ENCODE results near the gene GAB2.
"Not testable (repeated sequence)": the region's sequence is repeated elsewhere in the genome, so short reads cannot be mapped to it uniquely, and the experiment has no call there.

The GAB2 gene, protein sequence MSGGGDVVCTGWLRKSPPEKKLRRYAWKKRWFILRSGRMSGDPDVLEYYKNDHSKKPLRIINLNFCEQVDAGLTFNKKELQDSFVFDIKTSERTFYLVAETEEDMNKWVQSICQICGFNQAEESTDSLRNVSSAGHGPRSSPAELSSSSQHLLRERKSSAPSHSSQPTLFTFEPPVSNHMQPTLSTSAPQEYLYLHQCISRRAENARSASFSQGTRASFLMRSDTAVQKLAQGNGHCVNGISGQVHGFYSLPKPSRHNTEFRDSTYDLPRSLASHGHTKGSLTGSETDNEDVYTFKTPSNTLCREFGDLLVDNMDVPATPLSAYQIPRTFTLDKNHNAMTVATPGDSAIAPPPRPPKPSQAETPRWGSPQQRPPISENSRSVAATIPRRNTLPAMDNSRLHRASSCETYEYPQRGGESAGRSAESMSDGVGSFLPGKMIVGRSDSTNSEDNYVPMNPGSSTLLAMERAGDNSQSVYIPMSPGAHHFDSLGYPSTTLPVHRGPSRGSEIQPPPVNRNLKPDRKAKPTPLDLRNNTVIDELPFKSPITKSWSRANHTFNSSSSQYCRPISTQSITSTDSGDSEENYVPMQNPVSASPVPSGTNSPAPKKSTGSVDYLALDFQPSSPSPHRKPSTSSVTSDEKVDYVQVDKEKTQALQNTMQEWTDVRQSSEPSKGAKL

GRCh38 chr11:78417175-78417887 lies at the start of gene GAB2:
GAB2 (minus strand) TSS chr11:78417820; CDS start chr11:78417720, 100 bp downstream.
- DNase-seq = no peak

DNA sequence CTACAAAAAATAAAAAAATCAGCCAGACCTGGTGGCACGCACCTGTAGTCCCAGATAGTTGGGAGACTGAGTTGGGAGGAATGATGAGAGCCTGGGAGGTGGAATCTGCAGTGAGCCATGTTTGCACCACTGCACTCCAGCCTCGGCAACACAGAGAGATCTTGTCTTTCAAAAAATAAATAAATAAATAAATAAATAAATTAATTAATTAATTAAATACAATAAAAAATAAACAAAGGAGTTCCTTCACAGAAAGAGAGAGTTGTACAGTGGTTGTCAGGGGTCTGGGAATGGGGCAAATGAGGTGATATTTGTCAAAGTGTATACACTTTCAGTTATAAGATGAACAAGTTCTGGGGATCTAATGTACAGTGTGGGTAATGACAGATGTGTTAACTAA lies 49.8 kb upstream of the GAB2 start:
- no peak for DNase-seq

DNA sequence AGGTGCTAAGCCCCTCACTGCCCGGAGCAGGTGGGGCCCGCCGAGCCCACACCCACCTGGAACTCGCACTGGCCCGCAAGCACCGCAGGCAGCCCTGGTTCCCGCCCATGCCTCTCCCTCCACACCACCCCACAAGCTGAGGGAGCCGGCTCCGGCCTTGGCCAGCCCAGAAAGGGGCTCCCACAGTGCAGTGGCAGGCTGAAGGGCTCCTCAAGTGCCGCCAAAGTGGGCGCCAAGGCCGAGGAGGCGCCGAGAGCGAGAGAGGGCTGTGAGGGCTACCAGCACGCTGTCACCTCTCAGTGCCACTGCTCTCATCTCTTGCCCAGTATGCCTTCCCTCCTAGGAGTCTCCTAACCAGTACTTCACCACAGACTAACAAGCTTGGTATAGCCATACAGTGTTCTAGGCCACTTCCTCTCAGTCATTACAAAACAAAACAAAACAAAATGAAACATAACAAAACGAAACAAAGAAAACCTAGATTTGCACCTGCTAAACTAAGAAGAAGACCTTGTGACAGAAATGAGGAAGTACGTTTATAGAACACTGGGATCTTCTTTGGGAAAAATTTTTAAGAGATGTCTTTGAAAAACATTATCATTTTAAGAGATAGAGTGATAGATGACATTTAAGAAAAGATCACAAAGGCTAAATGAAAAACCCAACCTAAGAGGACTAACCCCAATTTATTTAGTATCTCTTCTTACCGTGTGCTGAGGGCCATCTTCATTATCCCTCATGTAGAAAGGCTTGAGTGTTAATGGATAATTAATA lies 47.7 kb upstream of the GAB2 start:
- no peak for DNase-seq

GRCh38 chr11:78464787-78465168 lies 47.2 kb upstream of the GAB2 start:
- not testable (repeated sequence) for DNase-seq

GRCh38 chr11:78460471-78460870 lies 42.9 kb upstream of the GAB2 start:
- DNase-seq = no peak

DNA sequence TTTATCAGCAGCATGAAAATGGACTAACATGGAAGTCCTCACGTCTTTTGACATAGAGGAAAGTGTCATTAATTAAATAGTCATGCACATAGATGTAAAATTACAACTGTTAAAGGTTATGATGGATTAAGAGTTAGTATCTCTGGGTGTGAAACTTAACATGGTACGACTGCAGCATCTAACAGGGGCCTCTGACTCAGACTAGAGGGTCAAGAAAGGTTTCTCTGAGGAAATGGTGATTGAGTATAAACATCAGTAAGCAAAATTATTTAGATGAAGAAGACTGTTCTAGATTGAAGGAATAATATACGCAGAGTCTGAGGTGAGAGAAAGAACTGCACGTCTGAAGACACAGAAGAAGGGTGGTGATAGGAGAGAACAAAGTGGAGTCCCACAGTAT lies 42.1 kb upstream of the GAB2 start:
- no peak for DNase-seq

- no peak for DNase-seq
Observed at GRCh38 chr11:78457448-78457847, 39.8 kb upstream of the GAB2 start.

DNA sequence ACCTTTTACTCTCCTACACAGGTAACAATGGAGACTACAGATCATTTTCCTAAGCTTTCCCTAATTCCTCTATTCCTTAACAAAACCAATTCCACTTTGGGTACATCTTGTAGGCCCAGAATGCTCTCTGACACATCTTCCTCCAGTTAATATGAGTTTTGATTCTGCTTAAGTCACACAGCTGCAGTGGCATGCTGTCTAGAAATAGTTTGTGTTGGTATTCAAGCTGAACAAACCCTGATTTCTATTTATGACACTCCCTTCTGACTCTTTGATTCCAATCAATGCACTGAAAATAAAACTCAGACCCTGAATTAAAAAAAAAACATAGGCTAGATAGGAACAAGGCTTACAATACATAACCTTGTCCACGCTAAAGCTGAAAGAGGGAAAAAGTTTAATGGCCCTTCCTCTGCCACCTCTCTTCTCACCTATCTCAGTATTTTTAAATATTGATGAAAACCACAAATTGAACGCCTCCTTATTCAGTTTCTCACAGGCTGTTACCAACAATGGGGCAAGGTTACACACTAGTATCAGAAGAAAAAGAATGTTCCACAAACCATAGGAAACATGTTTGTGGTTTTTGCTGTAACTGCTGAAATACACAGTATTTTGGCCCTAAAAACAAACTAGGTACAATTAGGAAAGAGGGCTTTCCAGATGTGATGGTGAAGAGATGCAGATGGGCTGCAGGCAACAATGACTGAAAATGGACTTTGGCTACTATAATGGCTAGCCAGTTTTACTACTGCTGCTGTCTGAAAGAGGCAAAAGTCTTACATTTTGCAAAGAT lies 35.7 kb upstream of the GAB2 start:
- DNase-seq = no peak

- DNase-seq = no peak
Observed at GRCh38 chr11:78451371-78452150, 33.9 kb upstream of the GAB2 start.

- no peak for DNase-seq
Observed at GRCh38 chr11:78450866-78451265, 33.2 kb upstream of the GAB2 start.

- DNase-seq = no peak
Observed at GRCh38 chr11:78449866-78450265, 32.2 kb upstream of the GAB2 start.

DNA sequence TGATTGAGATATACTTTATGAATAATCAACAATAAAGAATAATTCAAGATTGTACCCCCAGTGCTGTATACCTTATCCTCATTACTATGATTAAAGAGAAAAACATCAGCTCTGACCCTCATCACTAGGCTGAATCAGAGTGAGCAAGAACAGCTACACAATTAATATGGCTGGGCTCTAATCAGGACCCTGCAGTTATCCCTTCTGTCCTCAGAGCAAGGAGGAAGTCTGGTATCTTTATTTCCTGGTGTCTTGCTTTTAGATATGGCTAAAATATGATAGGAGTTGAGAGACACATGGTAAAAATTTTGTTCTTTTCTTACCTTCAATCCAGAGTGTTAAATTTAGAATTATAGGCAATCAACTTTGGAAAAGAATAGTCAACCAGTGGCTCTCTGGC lies 28.6 kb upstream of the GAB2 start:
- no peak for DNase-seq

DNA sequence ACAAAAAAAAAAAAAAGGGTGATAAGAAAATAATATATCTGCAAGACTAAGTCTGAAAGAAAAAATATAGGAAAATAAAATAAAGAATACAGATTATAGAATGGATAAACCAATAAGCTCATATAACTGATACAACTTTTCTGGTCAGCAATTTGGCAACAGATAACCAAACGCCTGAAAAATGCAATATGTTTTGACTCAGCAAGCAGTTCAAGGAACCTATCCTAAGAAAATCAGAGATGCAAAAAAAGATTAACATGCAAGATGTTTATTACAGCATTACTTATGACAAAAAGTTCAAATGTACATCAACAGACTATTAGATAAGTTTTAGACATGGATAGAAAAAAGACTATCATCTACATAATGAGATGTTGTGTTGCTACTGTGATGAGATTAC lies 27.1 kb upstream of the GAB2 start:
- DNase-seq = no peak

- DNase-seq = no peak
Observed at GRCh38 chr11:78441956-78442355, 24.3 kb upstream of the GAB2 start.

DNA sequence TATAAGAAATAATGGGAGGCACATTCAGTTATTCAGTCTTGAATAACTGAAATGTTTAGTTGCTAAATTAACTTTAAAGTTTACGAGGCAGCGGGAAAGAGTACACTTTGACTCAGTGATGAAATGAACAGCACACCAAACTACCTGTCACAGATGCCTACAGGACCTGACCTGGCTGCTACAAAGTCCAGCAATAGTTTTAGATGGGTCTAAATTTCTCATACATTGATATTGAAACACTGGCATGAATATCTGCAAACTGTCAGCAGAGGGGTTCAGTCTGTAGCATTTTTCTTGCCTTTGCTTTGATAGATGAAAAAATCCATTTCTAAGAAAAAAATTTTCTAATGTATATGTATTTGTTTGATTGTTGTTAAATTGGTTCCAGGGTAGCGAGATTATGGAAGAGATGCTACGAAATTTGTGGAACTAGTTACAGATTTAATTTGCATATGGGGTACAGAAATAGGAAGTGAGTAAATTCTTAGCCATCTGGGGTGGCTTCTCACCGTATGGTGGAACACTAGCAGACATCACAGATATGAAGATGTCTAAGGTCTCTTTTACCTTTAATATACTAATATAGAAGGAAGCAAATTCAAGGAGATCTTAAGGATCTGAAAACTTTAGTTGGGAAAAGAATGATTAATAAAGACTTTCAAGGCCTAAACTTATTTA lies 20.8 kb upstream of the GAB2 start:
- DNase-seq = no peak

DNA sequence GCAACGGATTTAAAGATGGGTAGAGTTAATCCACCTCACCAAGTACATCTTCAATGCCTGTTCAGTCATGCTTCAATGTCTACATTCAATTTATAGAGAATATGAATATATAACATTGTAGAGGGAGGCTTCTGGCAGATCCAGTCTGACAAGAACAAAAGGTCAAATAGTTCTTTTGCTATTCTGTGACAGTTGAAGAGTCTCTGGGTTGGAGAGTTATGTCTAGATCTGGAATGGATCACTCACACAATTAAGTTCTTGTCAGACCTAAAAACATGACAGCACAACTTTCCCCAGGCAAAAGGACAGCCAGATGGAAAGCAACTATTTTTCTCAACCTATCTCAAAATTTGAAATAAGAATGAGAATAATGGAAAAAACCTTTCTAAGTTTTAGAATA lies 15.3 kb upstream of the GAB2 start:
- no peak for DNase-seq

- no peak for DNase-seq
Observed at GRCh38 chr11:78432058-78432515, 14.5 kb upstream of the GAB2 start.

- no peak for DNase-seq
Observed at GRCh38 chr11:78429660-78430059, 12.0 kb upstream of the GAB2 start.

GRCh38 chr11:78429209-78429608 lies 11.6 kb upstream of the GAB2 start:
- DNase-seq = no peak

GRCh38 chr11:78428773-78429172 lies 11.2 kb upstream of the GAB2 start:
- DNase-seq = no peak

DNA sequence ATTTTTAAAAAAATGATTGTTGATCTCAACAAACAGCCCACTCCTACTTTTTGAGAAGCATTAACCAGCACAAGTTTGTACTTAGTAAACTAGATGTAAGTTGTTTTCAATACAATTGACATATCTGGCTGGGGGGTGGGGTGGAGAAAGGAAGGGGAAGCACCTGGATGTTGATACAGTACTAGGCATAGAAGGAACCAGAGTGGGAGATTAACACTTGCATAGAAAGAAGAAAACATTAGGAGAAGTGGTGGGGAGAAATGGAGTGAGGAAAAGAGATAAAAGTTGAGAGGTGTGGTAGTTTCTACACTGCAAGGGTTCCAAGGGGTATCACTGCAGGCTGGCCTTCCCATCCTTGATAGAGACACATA lies 10.6 kb upstream of the GAB2 start:
- no peak for DNase-seq

Measured in KG1 (cell line).